Endothelial cell of umbilical vein (primary cell): Measurements from ENCODE around the gene CTBP2. TPM values are rescaled to one million over a fixed set of nuclear protein-coding genes. Genes with fewer than 3 reads are reported as not detected.

Experiments used
- BruUV-seq: library from RNA; stranded (reverse); fragments of 400-500 nt; replicated peaks from 2 replicates; lab custom pipeline; 2021; lab: Mats Ljungman, UMichigan
- CTCF ChIA-PET: fragments of 300-600, 350-600 bp; sonication (Branson Sonifier 250); formaldehyde crosslinking; loops from one replicate; lab custom pipeline; 2021; ENCODE audit warnings: antibody characterized with exemption, inconsistent platforms; lab: Charles Lee
- POLR2A ChIA-PET: fragments of 300-600, 350-600 bp; sonication (Branson Sonifier 250); formaldehyde crosslinking; loops from one replicate; lab custom pipeline; 2021; ENCODE audit warnings: antibody characterized with exemption, inconsistent platforms; lab: Charles Lee
- DNase-seq: peaks from one replicate; pipeline ENCODE4 v3.0.0-alpha.2; 2011; ENCODE audit warnings: low read depth, low spot score
- FAIRE-seq: peaks from 2 replicates; lab custom pipeline; 2011; peaks lifted over from hg19 to GRCh38; lab: Jason Lieb, UNC
- H2AFZ ChIP-seq: 2 replicates; pipeline ENCODE4 v1.6.0; 2012; ENCODE audit warnings: low read depth, low read length, control low read depth, inconsistent platforms
- H3K27ac ChIP-seq: 2 replicates; pipeline ENCODE4 v1.5.1; 2011; ENCODE audit warnings: low read depth, mild to moderate bottlenecking, control low read depth, low read length, moderate library complexity; ENCODE audit not compliant: insufficient read depth
- H3K27me3 ChIP-seq, 2 experiments: 2 replicates each; pipeline versions ENCODE4 v1.6.0 to v1.6.1; 2011; ENCODE audit warnings: low read length in 2 of 2, mixed read lengths in 1 of 2; ENCODE audit not compliant: control insufficient read depth in 2 of 2, insufficient read depth in 2 of 2
- H3K36me3 ChIP-seq, 2 experiments: 2 replicates in 1 of 2; 3 replicates in 1 of 2; pipeline ENCODE4 v1.5.1; 2011; ENCODE audit warnings: low read length in 2 of 2, mild to moderate bottlenecking in 1 of 2, moderate library complexity in 1 of 2; ENCODE audit not compliant: control insufficient read depth in 2 of 2, insufficient read depth in 2 of 2; ENCODE audit errors: extremely low read depth in 1 of 2
- H3K4me1 ChIP-seq: 3 replicates; pipeline ENCODE4 v1.5.1; 2011; ENCODE audit warnings: mild to moderate bottlenecking, low read length; ENCODE audit not compliant: control insufficient read depth, insufficient read depth; ENCODE audit errors: extremely low read depth
- H3K4me2 ChIP-seq: 2 replicates; pipeline ENCODE4 v1.6.1; 2011; ENCODE audit warnings: low read length, control low read depth, mixed read lengths; ENCODE audit not compliant: insufficient read depth
- H3K4me3 ChIP-seq, 3 experiments: fragments of 200-600 bp in 1 of 3; sonication (generic), shearing (Covaris generic) in 1 of 3; replicated peaks in 1 of 3; 2 replicates each; pipeline ENCODE4 v1.5.1; 2011 to 2016; ENCODE audit warnings: control low read depth in 3 of 3, low read length in 3 of 3, mild to moderate bottlenecking in 2 of 3, inconsistent platforms in 1 of 3, low read depth in 1 of 3, moderate library complexity in 1 of 3; ENCODE audit not compliant: insufficient read depth in 1 of 3
- H3K79me2 ChIP-seq: 2 replicates; pipeline ENCODE4 v1.6.0; 2012; ENCODE audit warnings: low read length, inconsistent platforms; ENCODE audit not compliant: control insufficient read depth, insufficient read depth
- H3K9ac ChIP-seq: replicated peaks from 2 replicates; pipeline ENCODE3; 2011; ENCODE audit warnings: low read length, control low read depth; ENCODE audit not compliant: insufficient read depth; ENCODE audit errors: extremely low read depth
- H3K9me1 ChIP-seq: replicated peaks from 3 replicates; pipeline ENCODE4 v1.6.0; 2011; ENCODE audit warnings: mild to moderate bottlenecking, low read length; ENCODE audit not compliant: control insufficient read depth, insufficient read depth; ENCODE audit errors: extremely low read depth
- H3K9me3 ChIP-seq: replicated peaks from 2 replicates; pipeline ENCODE4 v1.5.1; 2012; ENCODE audit warnings: low read length, inconsistent platforms; ENCODE audit not compliant: control insufficient read depth, insufficient read depth
- H4K20me1 ChIP-seq: replicated peaks from 2 replicates; pipeline ENCODE3; 2011; ENCODE audit warnings: mild to moderate bottlenecking, low read length; ENCODE audit not compliant: control insufficient read depth, insufficient read depth; ENCODE audit errors: extremely low read depth
- EZH2 ChIP-seq: IDR thresholded peaks from 2 replicates; pipeline ENCODE4 v1.6.1; 2012; ENCODE audit warnings: borderline replicate concordance, low read depth, mild to moderate bottlenecking, moderate library complexity, low read length, inconsistent platforms; ENCODE audit not compliant: severe bottlenecking
- FOS ChIP-seq: IDR thresholded peaks from 2 replicates; pipeline ENCODE4 v1.6.1; 2011; ENCODE audit warnings: mild to moderate bottlenecking, low read length, moderate library complexity, borderline replicate concordance; ENCODE audit not compliant: insufficient read depth
- GATA2 ChIP-seq: IDR thresholded peaks from 2 replicates; pipeline ENCODE4 v1.7.0; 2011; ENCODE audit warnings: low read depth, mild to moderate bottlenecking, moderate library complexity, mixed read lengths, low read length; ENCODE audit not compliant: insufficient read length, insufficient read depth
- JUN ChIP-seq: IDR thresholded peaks from 2 replicates; pipeline ENCODE4 v1.6.1; 2011; ENCODE audit warnings: borderline replicate concordance, low read depth; ENCODE audit not compliant: insufficient read length, insufficient read depth
- MAX ChIP-seq: IDR thresholded peaks from 2 replicates; pipeline ENCODE4 v1.6.1; 2011; ENCODE audit not compliant: insufficient read depth, insufficient read length
- MYC ChIP-seq: IDR thresholded peaks from one replicate; pipeline ENCODE4 v1.6.1; 2011; ENCODE audit warnings: mild to moderate bottlenecking, low read depth, low read length
- POLR2A ChIP-seq: IDR thresholded peaks from 2 replicates; pipeline ENCODE4 v1.6.1; 2012; ENCODE audit warnings: low read depth, mild to moderate bottlenecking, control low read depth, low read length
- POLR2AphosphoS5 ChIP-seq: IDR thresholded peaks from 2 replicates; pipeline ENCODE4 v1.6.1; 2012; ENCODE audit warnings: low read depth, mild to moderate bottlenecking, control low read depth, low read length, moderate library complexity; ENCODE audit not compliant: insufficient read depth
- dilution Hi-C: fragments of 300-500 bp; cut with MboI; formaldehyde crosslinking; loops from one replicate; pipeline ENCODE4 v1.15.0; 2019; ENCODE audit warnings: low sequenced_read_pairs; ENCODE audit not compliant: extremely low pct_ligation_motif_present
- intact Hi-C: fragments of 100-400 bp; cut with micrococcal nuclease; formaldehyde crosslinking; loops from one replicate; pipeline ENCODE4 v1.10.0; 2022
- polyA plus RNA-seq, 4 experiments: library from polyadenylated mRNA; depleted of rRNA in 3 of 4; stranded (reverse) in 3 of 4; unstranded in 1 of 4; fragments of >200 nt; gene quantifications; 2 replicates each; pipeline versions ENCODE4 v1.2.1 to v1.2.3, GENCODE V29; 2011 to 2012; ENCODE audit warnings: missing spikeins in 1 of 4
- total RNA-seq: library from RNA; stranded (reverse); gene quantifications from 2 replicates; pipeline ENCODE4 v1.2.3, GENCODE V29; 2021
- TF ChIP-seq, protein P1 (sequence below), 2 donors: IDR thresholded peaks; 1 replicate in 1 of 2; 2 replicates in 1 of 2; pipeline ENCODE4 v1.5.1; 2011; ENCODE audit warnings: low read length in 2 of 2, mild to moderate bottlenecking in 2 of 2, moderate library complexity in 2 of 2, control low read depth in 1 of 2, inconsistent platforms in 1 of 2, low read depth in 1 of 2; ENCODE audit not compliant: insufficient read depth in 1 of 2; ENCODE audit errors: extremely low read depth in 1 of 2

CTBP2 gene
- total and polyA plus RNA-seq, 2 donors (not counting 3 experiments of a cell fraction or from before 2014, with no cell fraction given): 118 to 128 TPM

DNA sequence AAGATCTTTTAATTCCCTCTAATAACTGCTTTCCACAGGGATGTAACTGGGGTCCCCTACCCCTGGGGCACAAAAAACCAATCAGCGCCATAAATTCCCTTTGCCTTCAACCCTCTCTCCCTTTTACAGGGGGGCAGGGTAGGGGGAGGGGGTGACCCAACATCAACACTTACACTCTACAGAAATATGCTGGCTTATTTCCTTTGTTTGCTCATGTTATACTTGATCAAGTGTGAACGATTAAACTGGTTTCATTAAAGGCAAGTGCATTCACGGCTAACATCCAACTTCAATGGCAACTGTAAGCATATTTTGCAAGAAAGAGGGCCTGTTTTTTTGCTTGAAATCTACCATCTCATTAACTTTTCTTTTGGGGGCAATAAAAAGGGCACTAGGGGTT is 2.9 kb downstream of the CTBP2 start:
- DNase-seq: peak; percentile 53

More for the DNA sequence above, 2.9 kb downstream of the CTBP2 start:
- no peaks in the 10 kb centered on the region for H4K20me1 ChIP-seq
- H3K27me3 ChIP-seq: no peaks in the 10 kb centered on the region
- dilution Hi-C loops: no loop called here
- no peaks in the 10 kb centered on the region for H3K9me1 ChIP-seq
- peak overlapping the region; percentile 68 to 98 (median 92) for H3K4me3 ChIP-seq
- no peaks in the 10 kb centered on the region for H3K9me3 ChIP-seq
- TF ChIP-seq GATA2: no peak
- no peak for TF ChIP-seq MYC
- TF ChIP-seq FOS: no peak
- TF ChIP-seq JUN: no peak
- TF ChIP-seq MAX: no peak
- TF ChIP-seq POLR2AphosphoS5: no peak
- no peak for TF ChIP-seq POLR2A
- TF ChIP-seq EZH2: no peak
- TF ChIP-seq, protein P1, sequence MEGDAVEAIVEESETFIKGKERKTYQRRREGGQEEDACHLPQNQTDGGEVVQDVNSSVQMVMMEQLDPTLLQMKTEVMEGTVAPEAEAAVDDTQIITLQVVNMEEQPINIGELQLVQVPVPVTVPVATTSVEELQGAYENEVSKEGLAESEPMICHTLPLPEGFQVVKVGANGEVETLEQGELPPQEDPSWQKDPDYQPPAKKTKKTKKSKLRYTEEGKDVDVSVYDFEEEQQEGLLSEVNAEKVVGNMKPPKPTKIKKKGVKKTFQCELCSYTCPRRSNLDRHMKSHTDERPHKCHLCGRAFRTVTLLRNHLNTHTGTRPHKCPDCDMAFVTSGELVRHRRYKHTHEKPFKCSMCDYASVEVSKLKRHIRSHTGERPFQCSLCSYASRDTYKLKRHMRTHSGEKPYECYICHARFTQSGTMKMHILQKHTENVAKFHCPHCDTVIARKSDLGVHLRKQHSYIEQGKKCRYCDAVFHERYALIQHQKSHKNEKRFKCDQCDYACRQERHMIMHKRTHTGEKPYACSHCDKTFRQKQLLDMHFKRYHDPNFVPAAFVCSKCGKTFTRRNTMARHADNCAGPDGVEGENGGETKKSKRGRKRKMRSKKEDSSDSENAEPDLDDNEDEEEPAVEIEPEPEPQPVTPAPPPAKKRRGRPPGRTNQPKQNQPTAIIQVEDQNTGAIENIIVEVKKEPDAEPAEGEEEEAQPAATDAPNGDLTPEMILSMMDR (IDR thresholded peaks at IDR 0.05; ENCODE audit: extremely low read depth in 1 of 2, insufficient read depth in 1 of 2, low read depth in 1 of 2, low read length in 2 of 2): no peak
- ChIA-PET POLR2A (interaction anchor here (0.6 kb wide), 1 partner anchor 101 kb away, joined by 9 read pairs; no protein-coding TSS in a partner anchor), CTCF (interaction anchor here (1.0 to 2.6 kb wide), 2 partner anchors 96 to 110 kb away, joined by 4 to 14 read pairs; no protein-coding TSS in a partner anchor)
- H3K27ac ChIP-seq: peak overlapping the region; percentile 77
- intact Hi-C loops: loop anchor here (5.0 kb wide), 1 partner anchor 110 kb away; no protein-coding TSS in a partner anchor
- H3K9ac ChIP-seq: peak overlapping the region; percentile 91
- H3K36me3 ChIP-seq: no peaks in the 10 kb centered on the region
- no peak overlapping the region for H2AFZ ChIP-seq
- peaks cover 73% of the 10 kb centered on the region for H3K79me2 ChIP-seq
- peaks cover 54% of the 10 kb centered on the region for H3K4me1 ChIP-seq
- no TSS peak for BruUV-seq
- peak overlapping the region; percentile 98 for H3K4me2 ChIP-seq
- no peak for FAIRE-seq
